ENCODE results near the gene ZBTB44.

ZBTB44 gene

DNA sequence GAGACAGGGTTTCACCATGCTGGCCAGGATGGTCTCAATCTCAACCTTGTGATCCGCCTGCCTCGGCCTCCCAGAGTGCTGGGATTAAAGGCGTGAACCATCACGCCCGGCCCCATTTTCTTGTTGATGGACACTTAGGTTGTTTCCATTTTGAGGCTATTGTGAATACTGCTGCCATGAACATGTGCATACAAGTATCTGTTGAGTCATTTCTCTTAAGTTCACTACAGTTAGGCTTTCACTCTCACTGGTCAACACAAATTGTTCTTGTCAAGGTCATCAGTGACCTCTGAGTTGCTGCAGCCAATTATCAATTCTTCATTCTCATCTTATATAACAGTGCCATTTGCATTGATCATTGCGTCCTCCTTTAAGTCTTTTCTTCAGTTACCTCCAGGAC, 13.0 kb upstream of the ZBTB44 start:
- no peak overlapping the region for H3K27ac ChIP-seq
- TF ChIP-seq, protein P1, sequence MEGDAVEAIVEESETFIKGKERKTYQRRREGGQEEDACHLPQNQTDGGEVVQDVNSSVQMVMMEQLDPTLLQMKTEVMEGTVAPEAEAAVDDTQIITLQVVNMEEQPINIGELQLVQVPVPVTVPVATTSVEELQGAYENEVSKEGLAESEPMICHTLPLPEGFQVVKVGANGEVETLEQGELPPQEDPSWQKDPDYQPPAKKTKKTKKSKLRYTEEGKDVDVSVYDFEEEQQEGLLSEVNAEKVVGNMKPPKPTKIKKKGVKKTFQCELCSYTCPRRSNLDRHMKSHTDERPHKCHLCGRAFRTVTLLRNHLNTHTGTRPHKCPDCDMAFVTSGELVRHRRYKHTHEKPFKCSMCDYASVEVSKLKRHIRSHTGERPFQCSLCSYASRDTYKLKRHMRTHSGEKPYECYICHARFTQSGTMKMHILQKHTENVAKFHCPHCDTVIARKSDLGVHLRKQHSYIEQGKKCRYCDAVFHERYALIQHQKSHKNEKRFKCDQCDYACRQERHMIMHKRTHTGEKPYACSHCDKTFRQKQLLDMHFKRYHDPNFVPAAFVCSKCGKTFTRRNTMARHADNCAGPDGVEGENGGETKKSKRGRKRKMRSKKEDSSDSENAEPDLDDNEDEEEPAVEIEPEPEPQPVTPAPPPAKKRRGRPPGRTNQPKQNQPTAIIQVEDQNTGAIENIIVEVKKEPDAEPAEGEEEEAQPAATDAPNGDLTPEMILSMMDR (IDR thresholded peaks at IDR 0.05; ENCODE audit: low read depth, low read length), result no peak
- no peaks in the 10 kb centered on the region for H3K36me3 ChIP-seq
- H3K4me3 ChIP-seq (ENCODE audit: low read depth, low read length), result no peak overlapping the region
- H3K9me3 ChIP-seq (ENCODE audit: severe bottlenecking), result no peaks in the 10 kb centered on the region
- no peaks in the 10 kb centered on the region for H3K27me3 ChIP-seq (ENCODE audit: insufficient read depth, low read depth, severe bottlenecking)
- no peak for DNase-seq

DNA sequence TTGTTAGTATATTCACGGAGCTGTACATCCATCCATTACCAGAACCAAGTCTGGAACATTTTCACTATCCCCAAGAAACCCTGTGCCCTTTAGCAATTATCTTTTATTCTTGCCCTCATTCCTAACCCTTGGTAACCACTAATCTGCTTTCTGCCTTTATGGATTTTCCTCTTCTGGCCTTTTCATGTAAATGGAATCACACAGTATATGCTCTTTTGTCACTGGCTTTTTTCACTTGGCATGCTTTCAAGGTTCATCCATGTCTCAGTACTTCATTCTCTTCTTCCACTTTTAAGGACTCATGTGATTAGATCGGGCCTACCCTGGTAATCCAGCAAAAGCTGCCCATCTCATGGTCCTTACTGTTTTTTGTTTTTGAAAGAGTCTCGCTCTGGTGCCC, 11.0 kb upstream of the ZBTB44 start:
- DNase-seq, result no peak
- peaks cover 6% of the 10 kb centered on the region for H3K9me3 ChIP-seq (ENCODE audit: severe bottlenecking)
- TF ChIP-seq, protein P1 (IDR thresholded peaks at IDR 0.05; ENCODE audit: low read depth, low read length), result no peak

DNA sequence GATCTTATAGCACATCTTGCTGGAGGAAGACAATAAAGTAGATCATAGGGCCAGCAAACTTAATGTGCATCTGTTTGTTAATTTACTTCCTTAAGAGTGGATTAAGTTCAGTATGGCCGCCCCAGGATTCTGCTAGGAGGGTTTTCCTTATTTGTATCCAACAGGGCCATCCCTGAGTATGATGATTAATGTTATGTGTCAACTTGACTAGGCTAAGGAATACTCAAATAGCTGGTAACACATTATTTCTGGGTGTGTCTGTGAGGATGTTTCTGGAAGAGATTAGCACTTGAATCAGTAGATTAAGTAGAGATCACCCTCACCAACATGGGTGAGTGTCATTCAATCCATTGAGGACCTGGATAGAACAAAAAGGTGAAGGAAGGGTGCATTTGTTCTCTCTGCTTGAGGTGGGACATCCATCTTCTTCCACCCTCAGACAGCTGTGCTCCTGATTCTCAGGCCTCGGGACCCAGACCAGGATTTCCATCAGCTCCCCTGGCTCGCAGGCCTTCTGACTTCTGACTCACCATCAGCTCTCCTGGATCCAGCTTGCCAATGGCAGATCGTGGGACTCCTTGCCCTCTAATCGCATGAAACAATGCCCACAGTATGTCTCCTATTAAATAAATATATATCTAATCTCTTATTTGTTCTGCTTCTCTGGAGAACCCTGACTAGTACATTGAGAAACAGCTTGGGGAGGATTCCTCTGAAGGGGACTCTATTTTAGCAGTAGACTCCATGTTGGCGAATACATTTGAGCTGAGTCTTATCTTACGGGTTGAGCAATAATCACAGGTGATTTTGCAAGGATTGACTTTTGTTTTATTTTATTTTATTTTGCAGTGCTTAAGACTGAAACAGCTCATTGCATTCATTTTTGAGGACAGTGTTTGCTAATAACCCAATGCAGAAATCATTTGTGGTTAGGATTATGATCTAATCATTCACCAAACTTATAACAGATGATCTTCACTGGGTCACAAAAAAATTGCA, 9.0 kb upstream of the ZBTB44 start:
- no peak overlapping the region for H3K27ac ChIP-seq
- TF ChIP-seq, protein P1 (IDR thresholded peaks at IDR 0.05; ENCODE audit: low read depth, low read length), result no peak
- H3K27me3 ChIP-seq (ENCODE audit: insufficient read depth, low read depth, severe bottlenecking), result no peaks in the 10 kb centered on the region
- H3K36me3 ChIP-seq, result no peaks in the 10 kb centered on the region
- peaks cover 6% of the 10 kb centered on the region for H3K9me3 ChIP-seq (ENCODE audit: severe bottlenecking)
- no peak for DNase-seq
- no peak overlapping the region for H3K4me3 ChIP-seq (ENCODE audit: low read depth, low read length)

More for the DNA sequence above, 11.0 kb upstream of the ZBTB44 start:
- Histone ChIP-seq H3K4me3 (ENCODE audit: low read depth, low read length) (no peak overlapping the region), H3K27ac (no peak overlapping the region), H3K27me3 (ENCODE audit: insufficient read depth, low read depth, severe bottlenecking) (no peaks in the 10 kb centered on the region), H3K36me3 (no peaks in the 10 kb centered on the region)

DNA sequence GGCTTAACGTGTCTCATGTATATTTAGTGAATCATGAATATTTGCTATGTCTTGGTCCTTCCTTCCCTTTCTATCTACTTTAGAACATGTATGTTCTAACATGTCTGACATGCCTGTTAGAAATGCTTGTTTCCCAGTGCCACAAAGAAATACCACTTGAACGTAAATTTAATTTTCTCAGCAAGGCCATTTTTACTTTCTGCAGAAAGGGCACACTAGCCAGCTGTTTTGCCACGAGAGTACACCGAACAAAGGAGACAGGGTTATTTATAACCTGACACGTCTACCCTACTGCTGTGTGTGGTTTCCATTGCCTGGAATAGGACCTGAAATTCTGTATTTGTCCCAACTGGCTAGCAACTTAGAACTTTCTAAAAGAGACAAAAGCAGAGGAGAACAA, 7.4 kb upstream of the ZBTB44 start:
- H3K9me3 ChIP-seq (ENCODE audit: severe bottlenecking), result peaks cover 6% of the 10 kb centered on the region
- no peak overlapping the region for H3K4me3 ChIP-seq (ENCODE audit: low read depth, low read length)
- no peaks in the 10 kb centered on the region for H3K27me3 ChIP-seq (ENCODE audit: insufficient read depth, low read depth, severe bottlenecking)
- TF ChIP-seq, protein P1 (IDR thresholded peaks at IDR 0.05; ENCODE audit: low read depth, low read length), result no peak
- no peaks in the 10 kb centered on the region for H3K36me3 ChIP-seq
- no peak for DNase-seq
- no peak overlapping the region for H3K27ac ChIP-seq

DNA sequence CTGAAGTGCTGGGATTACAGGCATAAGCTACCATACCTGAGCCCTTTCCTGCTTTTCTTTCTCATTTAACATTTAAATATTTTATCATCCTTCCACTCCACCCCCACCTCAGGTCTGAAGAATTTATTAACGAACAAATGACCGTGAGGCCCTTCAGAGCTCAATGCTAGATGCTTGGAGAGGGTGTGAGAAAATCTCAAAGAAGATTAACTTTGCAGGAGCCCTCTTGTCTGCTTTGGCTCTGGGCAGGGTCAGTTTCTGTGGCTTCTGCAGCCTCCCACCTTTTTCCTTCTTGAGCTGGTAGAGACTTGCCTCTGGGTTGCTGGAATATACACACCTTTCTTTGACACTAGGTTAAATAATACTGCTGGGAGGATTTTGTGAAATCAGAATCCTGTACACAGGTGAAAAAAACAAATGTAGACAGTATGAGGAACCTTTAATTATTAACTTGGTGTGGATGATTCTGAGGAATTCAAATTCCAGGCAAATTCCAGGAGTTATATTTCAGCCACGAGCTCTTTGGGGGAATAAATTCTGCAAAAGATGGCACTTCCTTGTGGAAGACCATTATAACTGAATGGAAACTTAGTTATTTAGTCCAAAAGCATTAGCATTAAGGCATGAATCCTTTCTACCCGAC, 3.4 kb upstream of the ZBTB44 start:
- H3K27me3 ChIP-seq (ENCODE audit: insufficient read depth, low read depth, severe bottlenecking), result no peaks in the 10 kb centered on the region
- peaks cover 6% of the 10 kb centered on the region for H3K9me3 ChIP-seq (ENCODE audit: severe bottlenecking)
- TF ChIP-seq, protein P1 (IDR thresholded peaks at IDR 0.05; ENCODE audit: low read depth, low read length), result no peak
- H3K27ac ChIP-seq, result 0 out of 2 replicates have a peak overlapping the region, but pooled peaks have one; percentile 3
- H3K4me3 ChIP-seq (ENCODE audit: low read depth, low read length), result no peak overlapping the region
- peak; percentile 27 for DNase-seq
- H3K36me3 ChIP-seq, result no peaks in the 10 kb centered on the region
